Motor neuron (in vitro differentiated cells): ENCODE measurements around the gene YPEL4. TPM values are rescaled to one million over a fixed set of nuclear protein-coding genes. Genes with fewer than 3 reads are reported as not detected.

Experiments used
- ATAC-seq, 8 experiments: fragments of 200-7000 bp; cut with Tn5 transposase; replicated peaks in 6 of 8; 2 replicates each; pipeline ENCODE4 v1.8.0; 2021; ENCODE audit warnings: mild to moderate bottlenecking in 8 of 8, moderate library complexity in 8 of 8
- H3K27ac ChIP-seq, 2 donors: fragments of 250-450 bp; sonication (Bioruptor Pico); 2 replicates each; pipeline ENCODE4 v1.9.0; 2021; ENCODE audit warnings: antibody characterized with exemption in 2 of 2, mild to moderate bottlenecking in 2 of 2, moderate library complexity in 1 of 2
- H3K4me1 ChIP-seq, 2 donors: fragments of 250-450 bp; sonication (Bioruptor Pico); replicated peaks in 1 of 2; 2 replicates each; pipeline ENCODE4 v1.6.1; 2021; ENCODE audit warnings: antibody characterized with exemption in 2 of 2, mild to moderate bottlenecking in 2 of 2, moderate library complexity in 1 of 2
- H3K4me3 ChIP-seq, 5 donors: fragments of 250-450 bp; sonication (Bioruptor Pico); 2 replicates each; pipeline ENCODE4 v1.9.0; 2021; ENCODE audit warnings: antibody characterized with exemption in 5 of 5, mild to moderate bottlenecking in 5 of 5, moderate library complexity in 4 of 5
- WGBS, 10 experiments: fragments of 450-650 bp; shearing (Covaris generic); methylation state at CpG; one replicate each; pipeline ENCODE4 v1.0.0; 2022; 5-methylcytosine and 5-hydroxymethylcytosine counted together
- in situ Hi-C, 9 experiments: fragments of 400-800 bp; cut with MboI; loops; one replicate each; pipeline ENCODE4 v1.15.0; 2021; ENCODE audit warnings: low sequenced_read_pairs in 9 of 9, low pct_unique_long_range_greater_than_20kb in 2 of 9; ENCODE audit not compliant: unreplicated experiment in 9 of 9
- total RNA-seq, 8 experiments: library from RNA; unstranded; fragments of 300-600 nt; gene quantifications; 2 replicates each; pipeline versions ENCODE4 v1.2.3 to v1.2.4, GENCODE V29; 2022

The YPEL4 gene
- total RNA-seq, 8 experiments from 2014 or later: 3.7 to 13.1 (median 8.8) TPM

DNA sequence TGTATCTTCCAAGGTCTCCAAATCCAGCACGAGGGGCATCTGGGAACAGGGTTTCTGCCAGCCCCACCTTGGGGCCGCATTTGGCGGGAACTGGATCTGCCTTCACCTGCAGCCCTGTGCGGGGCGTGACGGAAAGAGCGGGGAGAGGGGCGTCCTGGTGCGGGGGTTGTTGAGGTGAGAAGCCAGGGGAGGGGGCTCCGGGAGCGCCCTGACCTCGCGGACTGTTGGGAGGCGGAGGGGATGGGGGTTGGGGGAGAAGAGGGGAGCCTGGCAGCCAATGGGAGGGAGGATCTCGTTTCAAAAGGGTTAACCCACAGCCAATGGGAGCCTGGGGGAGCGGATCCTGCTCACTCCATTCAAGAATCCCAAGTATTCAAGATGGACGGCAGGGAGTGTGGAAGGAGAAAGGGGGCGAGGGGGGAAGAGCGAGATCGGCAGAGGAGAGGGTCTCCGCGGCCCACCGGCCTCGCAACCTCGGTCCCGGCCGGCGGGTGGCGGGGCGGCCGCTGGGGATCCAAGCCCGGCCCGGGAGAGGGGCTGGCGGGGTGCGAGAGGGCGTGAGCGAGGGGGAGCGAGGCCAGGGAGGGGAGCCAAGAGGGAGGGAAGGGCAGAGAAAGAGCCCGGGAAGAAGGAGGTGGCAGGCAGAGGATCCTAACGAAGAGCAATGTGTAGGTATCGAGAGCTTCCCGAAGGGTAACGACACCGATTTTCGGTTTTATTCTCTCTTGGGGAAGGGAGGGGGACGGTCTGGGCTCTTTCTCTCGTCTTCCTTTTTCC is 11.5 kb downstream of the YPEL4 start:
- H3K4me1 ChIP-seq: peaks cover 17 to 24% of the 10 kb centered on the region in 2 donors
- H3K4me3 ChIP-seq: peak overlapping the region; percentile 78 to 99 (median 90)
- H3K27ac ChIP-seq: peak overlapping the region; percentile 92 to 96
- in situ Hi-C loops: loop anchor here in 1 of 9 experiments (25.0 kb wide), 1 partner anchor 151 kb away; no protein-coding TSS in a partner anchor
- 0% methylated on average over 3 of the region's 47 CpGs; no CpG with 5 or more reads in 9 of the 10 experiments for WGBS, 10 experiments
- ATAC-seq: peak; percentile 75 to 94 (median 84)

DNA sequence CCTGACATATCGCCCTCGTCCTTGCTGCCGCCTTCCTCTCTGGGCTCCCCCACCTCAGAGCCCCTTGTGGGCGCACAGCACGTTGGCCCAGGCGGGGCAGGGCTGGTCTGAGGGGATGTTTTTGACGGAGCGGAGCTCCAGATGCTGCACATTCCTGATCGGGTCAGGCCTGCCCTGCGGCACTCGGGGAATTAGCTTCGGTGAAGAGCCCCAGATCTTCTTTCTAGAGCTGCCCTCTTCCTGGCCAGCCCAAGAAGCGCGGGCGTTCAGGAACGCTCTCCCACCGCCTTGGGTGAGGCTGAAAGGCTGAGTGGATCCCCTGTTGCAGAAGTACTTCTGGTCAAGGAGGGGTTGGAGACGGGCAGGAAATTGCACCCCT is 12.1 kb downstream of the YPEL4 start:
- H3K4me1 ChIP-seq: peaks cover 17 to 24% of the 10 kb centered on the region in 2 donors
- ATAC-seq: peak in 7 of 8 experiments; percentile 1 to 59 (median 5)
- 9 to 45% (median 13%) methylated on average over 2 to 5 of the region's 18 CpGs; no CpG with 5 or more reads in 6 of the 10 experiments for whole genome bisulfite sequencing, 10 experiments
- in situ Hi-C loops: loop anchor here in 1 of 9 experiments (25.0 kb wide), 1 partner anchor 150 kb away; no protein-coding TSS in a partner anchor
- H3K4me3 ChIP-seq: peak overlapping the region; percentile 78 to 99 (median 90)
- H3K27ac ChIP-seq: peak overlapping the region; percentile 2 to 96

DNA sequence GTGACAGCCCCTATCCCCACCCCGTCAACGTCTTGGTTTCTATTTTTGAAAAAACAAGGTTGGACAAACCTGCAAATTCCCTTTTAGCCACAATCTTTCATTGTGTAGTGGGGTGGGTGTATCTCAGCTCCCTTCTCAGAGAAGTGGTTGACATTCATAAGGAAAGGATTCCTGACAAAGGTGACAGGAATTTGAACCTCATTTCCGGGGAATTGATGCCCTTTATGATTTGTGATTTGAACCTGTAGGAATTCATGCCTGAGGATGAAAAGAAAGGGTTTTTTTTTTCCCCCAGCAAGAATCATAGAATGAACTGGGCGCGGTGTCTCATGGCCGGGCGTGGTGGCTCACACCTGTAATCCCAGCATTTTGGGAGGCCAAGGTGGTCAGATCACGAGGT is 14.5 kb downstream of the YPEL4 start:
- H3K27ac ChIP-seq: no peak overlapping the region
- no peak overlapping the region for H3K4me3 ChIP-seq
- ATAC-seq: no peak
- WGBS, 10 experiments: 66 to 85% (median 79%) methylated on average over 2 to 6 of the region's 8 CpGs; no CpG with 5 or more reads in 5 of the 10 experiments
- H3K4me1 ChIP-seq: peaks cover 4 to 9% of the 10 kb centered on the region in 2 donors
- in situ Hi-C loops: loop anchor here in 1 of 9 experiments (25.0 kb wide), 1 partner anchor 148 kb away; no protein-coding TSS in a partner anchor

DNA sequence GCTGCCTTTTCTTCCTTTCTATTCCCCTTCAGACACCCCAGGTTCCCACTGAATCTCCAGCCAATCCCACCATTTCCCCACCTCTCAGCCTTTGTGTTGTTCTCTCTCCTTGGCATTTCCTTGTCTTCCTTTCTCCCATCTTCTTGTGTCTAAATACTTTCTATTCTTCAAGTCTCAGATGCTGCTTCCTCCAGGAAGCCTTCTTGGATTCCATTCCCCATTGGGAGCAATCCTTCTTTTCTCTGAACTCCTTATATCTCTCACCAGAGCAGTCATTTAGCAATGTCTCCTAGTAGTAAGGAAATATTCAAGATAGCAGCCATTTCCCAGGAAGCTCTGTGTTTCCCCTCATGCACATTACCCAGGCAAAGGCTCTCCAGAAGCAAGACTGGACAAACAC is 15.4 kb downstream of the YPEL4 start:
- ATAC-seq: no peak
- Histone ChIP-seq H3K27ac (no peak overlapping the region), H3K4me1 (peaks cover 2 to 6% of the 10 kb centered on the region in 2 donors), H3K4me3 (no peak overlapping the region)
- in situ Hi-C loops: loop anchor here in 1 of 9 experiments (25.0 kb wide), 1 partner anchor 147 kb away; no protein-coding TSS in a partner anchor

DNA sequence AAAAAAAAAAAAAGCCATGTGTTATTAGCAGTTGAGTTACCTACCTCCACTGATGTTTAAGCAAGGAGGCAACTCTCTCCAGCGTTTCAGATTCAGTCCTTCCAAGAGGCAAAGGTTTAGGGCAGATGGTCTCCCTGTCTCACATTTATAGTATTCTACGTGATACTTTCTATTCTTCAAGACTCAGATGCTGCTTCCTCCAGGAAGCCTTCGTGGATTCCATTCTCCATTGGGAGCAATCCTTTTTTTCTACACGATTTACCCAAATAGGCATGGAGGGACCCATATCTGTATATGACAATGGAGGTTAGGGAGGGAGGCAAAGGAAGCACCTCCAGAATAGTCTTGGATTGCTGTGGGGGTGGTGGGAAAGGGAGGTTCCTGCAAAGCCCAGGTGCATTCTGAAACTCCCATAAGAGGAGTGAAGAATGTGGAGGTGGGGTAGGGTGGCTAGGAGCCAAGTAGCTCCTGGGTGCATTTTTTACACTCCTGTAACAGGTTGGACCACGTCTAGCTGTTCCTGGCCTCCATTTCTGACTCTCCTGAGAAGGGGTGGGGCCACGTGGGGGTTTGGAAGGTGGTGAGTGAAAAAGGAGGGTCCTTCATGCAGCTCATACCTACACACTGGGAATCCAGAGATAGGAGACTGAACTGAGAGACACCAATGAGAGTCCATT is 16.2 kb downstream of the YPEL4 start:
- WGBS, 10 experiments: 0 to 100% (median 76%) methylated on average over 1 to 5 of the region's 6 CpGs; no CpG with 5 or more reads in 1 of the 10 experiments
- in situ Hi-C loops: loop anchor here in 1 of 9 experiments (25.0 kb wide), 1 partner anchor 146 kb away; no protein-coding TSS in a partner anchor
- ATAC-seq: no peak
- H3K27ac ChIP-seq: no peak overlapping the region
- H3K4me1 ChIP-seq: peaks cover 2 to 6% of the 10 kb centered on the region in 2 donors
- H3K4me3 ChIP-seq: no peak overlapping the region

DNA sequence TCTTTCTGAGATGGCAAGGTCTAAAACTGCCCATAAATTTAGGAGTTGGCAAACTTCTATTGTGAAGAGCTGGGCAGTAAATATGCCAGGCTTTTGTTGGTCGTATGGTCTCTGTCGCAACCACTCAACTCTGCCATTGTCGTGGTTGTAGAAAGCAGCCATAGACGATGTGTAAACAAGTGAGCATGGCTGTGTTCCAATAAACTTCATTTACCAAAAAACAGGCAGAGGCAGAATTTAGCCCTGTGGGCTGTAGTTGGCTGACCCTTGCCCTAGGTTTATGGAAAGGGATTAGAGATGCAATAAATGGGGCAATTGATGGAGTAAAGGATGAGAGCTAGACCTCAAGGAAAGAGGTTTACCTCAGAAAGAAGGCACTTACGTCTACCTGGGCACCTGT is 17.6 kb downstream of the YPEL4 start:
- 0 to 95% (median 67%) methylated on average over 1 to 5 of the region's 5 CpGs; no CpG with 5 or more reads in 3 of the 10 experiments for WGBS, 10 experiments
- in situ Hi-C loops: loop anchor here in 1 of 9 experiments (25.0 kb wide), 1 partner anchor 145 kb away; no protein-coding TSS in a partner anchor
- Histone ChIP-seq H3K4me1 (peaks cover 0 to under 1% of the 10 kb centered on the region in 2 donors), H3K4me3 (no peak overlapping the region), H3K27ac (no peak overlapping the region)
- no peak for ATAC-seq

DNA sequence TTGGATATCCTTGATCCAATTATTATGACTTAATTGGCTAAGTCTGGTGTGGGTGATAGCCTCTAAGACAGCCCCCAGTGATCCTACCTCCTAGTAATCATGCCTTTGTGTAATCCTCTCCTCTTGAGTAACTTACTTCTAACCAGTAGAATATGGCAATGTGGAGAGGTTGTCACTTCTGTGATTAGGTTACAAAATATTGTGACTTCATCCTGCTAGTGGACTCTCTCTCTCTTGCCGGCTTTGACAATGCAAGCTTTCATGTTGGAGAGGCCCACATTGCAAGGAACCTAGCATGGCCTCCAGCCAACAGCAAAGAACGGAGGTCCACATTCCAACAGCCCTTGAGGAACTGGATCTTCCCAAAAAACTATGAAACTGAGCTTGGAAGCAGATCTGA is 19.5 kb downstream of the YPEL4 start:
- Histone ChIP-seq H3K4me3 (no peak overlapping the region), H3K4me1 (no peaks in the 10 kb centered on the region), H3K27ac (no peak overlapping the region)
- ATAC-seq: no peak
- WGBS, 10 experiments: 14 to 100% (median 88%) methylated on average over 1 to 2 of the region's 2 CpGs; no CpG with 5 or more reads in 3 of the 10 experiments
- in situ Hi-C loops: loop anchor here in 1 of 9 experiments (25.0 kb wide), 1 partner anchor 143 kb away; no protein-coding TSS in a partner anchor

DNA sequence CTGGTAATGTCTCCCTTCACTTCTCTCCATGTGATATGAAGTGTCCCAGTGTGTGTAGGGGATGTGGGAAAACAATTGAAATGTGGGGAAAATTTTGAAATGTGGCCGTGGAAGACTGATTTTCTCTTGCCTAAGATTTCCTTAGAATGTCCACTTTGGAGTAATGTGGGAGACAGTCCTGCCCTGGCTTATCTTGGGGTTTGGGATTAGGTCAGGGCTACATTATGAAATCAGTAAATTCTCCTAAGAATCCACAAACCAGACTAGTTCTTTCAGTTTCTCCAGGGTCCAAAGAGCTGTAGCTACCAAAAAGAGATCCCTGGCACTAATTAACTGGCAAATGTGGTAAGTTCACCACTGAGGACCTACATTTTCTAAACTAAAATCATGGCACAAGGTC is 22.8 kb downstream of the YPEL4 start:
- Histone ChIP-seq H3K4me3 (no peak overlapping the region), H3K4me1 (peaks cover 0 to 4% of the 10 kb centered on the region in 2 donors), H3K27ac (no peak overlapping the region)
- ATAC-seq: no peak
- in situ Hi-C loops: loop anchor here in 1 of 9 experiments (25.0 kb wide), 1 partner anchor 140 kb away; no protein-coding TSS in a partner anchor
- 43 to 90% (median 67%) methylated on average over 1 of the region's 1 CpG; no CpG with 5 or more reads in 5 of the 10 experiments for WGBS, 10 experiments

DNA sequence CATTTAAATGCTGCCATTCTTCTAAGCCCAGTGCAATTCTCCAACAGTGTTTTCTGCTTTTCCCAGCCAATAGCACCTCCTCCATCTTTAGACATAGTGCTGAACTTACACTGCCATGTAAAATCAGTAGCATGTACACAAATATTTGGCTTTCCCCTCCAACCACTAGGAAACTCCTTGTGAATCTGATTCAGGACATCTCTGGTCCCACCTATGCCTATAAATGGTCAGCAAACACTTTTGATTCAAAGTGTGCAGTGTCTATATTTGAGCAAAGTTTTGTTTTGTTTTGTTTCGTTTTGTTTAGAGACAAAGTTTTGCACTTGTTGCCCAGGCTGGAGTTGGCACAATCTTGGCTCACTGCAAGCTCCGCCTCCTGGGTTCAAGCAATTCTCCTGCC is 24.8 kb downstream of the YPEL4 start:
- Histone ChIP-seq H3K4me1 (peaks cover 0 to 4% of the 10 kb centered on the region in 2 donors), H3K27ac (no peak overlapping the region), H3K4me3 (no peak overlapping the region)
- in situ Hi-C loops: loop anchor here in 1 of 9 experiments (25.0 kb wide), 1 partner anchor 138 kb away; no protein-coding TSS in a partner anchor
- WGBS, 10 experiments: 40 to 87% (median 67%) methylated on average over 1 to 2 of the region's 2 CpGs; no CpG with 5 or more reads in 6 of the 10 experiments
- ATAC-seq: no peak

DNA sequence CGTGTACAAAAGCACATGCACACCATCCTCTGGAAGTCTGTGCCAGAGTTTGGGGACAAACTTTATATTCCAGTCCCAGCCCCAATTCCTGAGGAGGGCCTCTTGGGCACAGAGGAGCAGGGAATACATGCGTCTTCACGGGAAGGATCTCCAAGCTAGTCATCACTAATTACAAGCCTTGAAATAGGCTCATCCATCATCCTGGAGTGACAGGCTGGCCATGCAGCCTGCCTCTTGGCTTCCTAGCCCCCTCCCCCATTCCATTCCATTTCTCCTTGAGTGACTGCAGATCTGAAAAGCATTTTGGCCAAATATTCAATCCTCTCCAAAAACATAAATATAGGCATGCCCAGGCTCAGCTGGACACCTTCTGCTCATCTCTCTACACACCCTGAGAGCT is 27.4 kb downstream of the YPEL4 start:
- H3K27ac ChIP-seq: no peak overlapping the region
- H3K4me3 ChIP-seq: no peak overlapping the region
- WGBS, 10 experiments: 0 to 37% (median 20%) methylated on average over 1 to 3 of the region's 3 CpGs; no CpG with 5 or more reads in 3 of the 10 experiments
- in situ Hi-C loops: no loop called here
- ATAC-seq: peak in 1 of 8 experiments; percentile 21
- H3K4me1 ChIP-seq: peaks cover 0 to 4% of the 10 kb centered on the region in 2 donors

DNA sequence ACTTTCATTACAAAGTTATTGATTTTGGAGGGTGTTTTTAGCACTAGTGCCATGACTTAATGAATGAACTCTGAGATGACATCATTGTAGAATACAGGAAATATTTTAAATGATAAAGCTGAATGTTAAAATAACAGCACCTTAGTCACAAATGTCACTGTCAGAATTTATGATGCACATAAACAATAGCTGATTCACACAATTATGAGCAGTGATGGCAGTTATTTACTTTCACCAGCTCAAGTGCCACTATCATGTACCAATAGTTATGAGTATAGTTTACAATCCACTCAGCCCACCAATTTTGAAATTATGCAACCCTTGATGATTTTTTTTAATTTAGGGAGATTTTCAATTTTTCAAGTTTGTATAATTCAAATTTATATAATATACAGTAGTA is 29.2 kb downstream of the YPEL4 start:
- ATAC-seq: no peak
- in situ Hi-C loops: no loop called here
- no peak overlapping the region for H3K4me3 ChIP-seq
- no peak overlapping the region for H3K27ac ChIP-seq
- H3K4me1 ChIP-seq: peaks cover 0 to 4% of the 10 kb centered on the region in 2 donors

DNA sequence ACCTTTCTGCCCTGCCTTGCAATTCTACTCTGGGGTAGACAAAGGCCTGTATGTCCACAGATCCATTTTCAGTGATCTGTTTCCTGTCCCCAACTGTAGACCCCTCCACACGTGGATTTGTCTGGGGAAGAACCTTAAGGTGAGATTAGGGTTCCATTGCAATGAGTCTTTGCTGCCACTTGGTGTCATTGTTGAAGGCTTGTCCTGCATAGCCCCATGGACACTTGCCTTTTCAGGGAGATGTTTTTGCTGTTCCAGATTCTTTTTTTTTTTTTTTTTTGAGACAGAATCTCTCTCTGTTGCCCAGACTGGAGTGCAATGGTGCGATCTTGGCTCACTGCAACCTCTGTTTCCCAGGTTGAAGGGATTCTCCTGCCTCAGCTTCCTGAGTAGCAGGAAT is 30.4 kb downstream of the YPEL4 start:
- Histone ChIP-seq H3K4me1 (peaks cover 0 to 4% of the 10 kb centered on the region in 2 donors), H3K4me3 (no peak overlapping the region), H3K27ac (no peak overlapping the region)
- no peak for ATAC-seq
- WGBS, 10 experiments: 17 to 100% (median 80%) methylated on average over 1 to 2 of the region's 2 CpGs; no CpG with 5 or more reads in 5 of the 10 experiments
- in situ Hi-C loops: no loop called here

DNA sequence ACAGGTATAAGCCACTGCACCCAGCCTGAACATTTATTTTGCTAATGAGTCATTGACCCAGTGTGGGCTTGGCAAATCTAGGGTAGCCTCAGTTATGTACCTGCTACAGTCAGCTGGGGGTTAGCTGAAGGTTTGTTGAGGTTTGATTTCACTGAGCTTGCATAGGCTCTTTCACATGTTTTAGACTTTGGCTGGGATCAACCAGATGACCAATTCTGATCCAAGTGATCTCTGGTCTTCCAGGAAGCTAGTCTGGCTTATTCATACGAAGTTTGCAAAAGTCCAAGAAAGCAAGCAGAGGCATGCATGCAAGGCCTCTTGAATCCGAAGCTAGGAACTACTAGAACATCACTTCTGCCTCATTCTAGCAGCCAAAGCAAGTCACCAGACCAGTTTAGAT is 31.3 kb downstream of the YPEL4 start:
- peaks cover 0 to 4% of the 10 kb centered on the region in 2 donors for H3K4me1 ChIP-seq
- H3K4me3 ChIP-seq: no peak overlapping the region
- WGBS, 10 experiments: 17 to 100% (median 51%) methylated on average over 1 to 2 of the region's 2 CpGs; no CpG with 5 or more reads in 4 of the 10 experiments
- H3K27ac ChIP-seq: no peak overlapping the region
- no peak for ATAC-seq
- in situ Hi-C loops: no loop called here
